GM12892 (cell line): ENCODE measurements around the gene SLC41A1.

Experiments
- POLR2A ChIP-seq: IDR thresholded peaks from 2 replicates; pipeline ENCODE4 v1.6.1; 2011; ENCODE audit warnings: low read depth, low read length, control low read depth
- POLR2AphosphoS5 ChIP-seq: IDR thresholded peaks from 2 replicates; pipeline ENCODE4 v1.6.1; 2011; ENCODE audit warnings: low read depth, low read length, control low read depth

DNA sequence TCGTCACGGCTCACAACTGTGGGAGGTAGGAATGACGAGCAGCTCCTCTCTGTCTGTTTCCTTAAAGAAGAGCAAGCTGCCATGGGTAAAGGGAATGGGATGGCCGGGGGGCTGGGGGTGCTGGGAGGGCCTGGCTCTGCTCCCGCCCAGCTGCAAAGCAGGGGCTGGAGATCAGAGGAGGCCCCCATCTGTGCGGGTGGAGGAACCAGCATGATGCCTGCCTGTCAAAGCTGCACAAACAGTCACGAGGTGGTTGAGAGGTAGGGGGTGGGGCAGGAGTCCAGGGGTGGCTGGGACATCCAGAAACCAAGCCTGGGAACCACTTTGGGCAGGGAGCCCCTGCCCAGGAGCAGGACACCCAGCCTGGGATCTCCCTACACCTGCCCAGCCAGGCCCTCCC lies 12.6 kb downstream of the SLC41A1 start:
- TF ChIP-seq POLR2AphosphoS5 (no peak), POLR2A (no peak)
